Endometrial microvascular endothelial cells (primary cell): ENCODE data around the gene MOV10L1. TPM values are rescaled to one million over a fixed set of nuclear protein-coding genes. Genes with fewer than 3 reads are reported as not detected.

Experiments
- in situ Hi-C: cut with HindIII; loops from 2 replicates; pipeline ENCODE4 v1.10.0; 2017; ENCODE audit warnings: low sequenced_read_pairs, low pct_unique_long_range_greater_than_20kb; ENCODE audit errors: inconsistent ontology term
- total RNA-seq: library from RNA; depleted of rRNA; stranded (reverse); fragments of >200 nt; gene quantifications from one replicate; pipeline ENCODE4 v1.2.3, GENCODE V29; 2015; ENCODE audit errors: inconsistent ontology term

MOV10L1 gene
- 6.1 TPM for total RNA-seq

DNA sequence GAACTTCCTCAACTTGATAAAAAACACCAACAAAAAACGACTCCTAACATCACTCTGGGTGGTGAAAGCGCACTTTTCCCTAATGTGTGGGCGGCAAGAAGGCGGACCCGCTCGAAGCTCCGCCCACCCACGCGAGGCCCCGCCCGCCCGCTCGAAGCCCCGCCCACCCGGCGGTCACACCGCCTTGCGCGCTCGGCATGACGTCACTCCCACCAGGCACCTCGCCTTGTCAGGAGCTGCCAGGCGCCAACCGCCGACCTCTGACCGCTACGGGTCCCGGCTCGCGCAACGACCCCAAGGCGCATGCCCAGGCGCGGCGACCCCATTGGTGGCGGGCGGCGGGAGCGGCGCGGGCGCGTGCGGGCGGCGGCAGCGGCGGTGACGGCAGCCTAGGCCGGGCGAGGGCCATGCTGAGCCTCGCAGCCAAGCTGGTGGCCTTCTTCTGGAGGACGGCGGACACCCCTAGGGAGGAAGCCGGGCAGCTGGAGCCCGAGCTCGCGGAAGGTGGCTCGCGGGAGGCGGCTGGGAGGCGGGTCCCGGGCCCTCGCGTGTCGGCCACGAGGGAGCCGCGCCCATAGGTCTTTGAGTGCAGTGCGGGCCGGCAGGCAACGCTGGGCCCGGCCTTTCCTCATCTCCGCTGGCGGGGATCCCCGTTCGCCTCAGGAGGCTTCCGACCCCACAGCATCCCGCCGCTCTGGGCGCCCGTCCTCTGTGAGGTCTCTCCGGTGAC lies at the start of gene MOV10L1:
Gene MOV10L1, plus strand, starts transcription at position 325 of the 730 bp plus-strand sequence. Its CDS starts 83 bp downstream, at position 408.
- in situ Hi-C loops, result no loop called here

DNA sequence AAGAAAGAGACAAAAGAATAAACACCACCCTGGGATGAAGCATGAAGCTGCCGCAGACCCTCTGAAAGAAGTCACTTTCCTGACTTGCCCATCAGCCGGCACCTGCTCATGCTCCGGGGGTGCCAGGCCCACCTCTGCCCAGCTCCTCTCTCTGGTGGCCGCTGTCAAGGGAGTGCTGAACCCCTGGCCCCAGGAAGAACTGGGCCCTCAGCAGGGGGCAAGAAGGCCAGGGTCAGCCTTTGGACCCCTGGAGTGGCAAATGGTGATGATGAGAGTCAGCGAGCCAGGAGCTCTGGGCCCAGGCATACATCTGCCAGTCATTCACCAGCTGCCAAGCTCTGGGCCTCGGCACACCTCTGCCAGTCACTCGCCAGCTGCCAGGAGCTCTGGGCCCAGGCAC lies 49.1 kb upstream of the MOV10L1 start:
- in situ Hi-C loops, result no loop called here

DNA sequence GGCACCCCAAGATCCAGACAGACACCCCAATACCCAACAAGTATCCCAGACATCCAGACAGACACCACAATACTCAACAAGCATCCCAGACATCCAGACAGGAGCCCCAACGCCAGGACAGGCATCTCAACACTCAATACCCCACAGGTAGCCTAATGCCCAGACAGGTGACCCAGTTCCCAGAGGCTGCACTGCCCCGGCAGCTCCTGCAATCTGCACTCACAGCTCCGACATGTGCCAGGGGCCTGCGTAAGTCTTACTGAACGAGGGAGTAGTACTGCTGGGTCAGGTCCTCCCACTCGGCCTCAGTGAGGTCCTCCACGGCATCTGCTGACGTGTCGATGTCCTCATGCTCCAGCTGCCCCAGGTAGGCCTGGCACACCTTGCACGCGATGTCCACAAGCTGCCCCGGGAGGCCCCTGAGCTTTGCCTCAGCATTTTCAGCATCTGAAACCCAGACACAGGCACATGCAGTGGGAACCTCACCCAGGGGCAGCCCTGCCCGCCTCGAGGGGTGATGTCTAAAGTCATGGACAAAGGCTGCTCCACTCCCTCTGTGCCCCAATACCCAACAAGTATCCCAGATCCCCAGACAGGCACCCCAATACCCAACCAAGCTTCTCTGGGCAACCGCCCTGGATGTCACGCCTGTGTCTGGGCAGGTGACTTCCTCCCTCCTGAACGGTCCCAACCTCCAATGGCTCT lies 48.3 kb upstream of the MOV10L1 start:
- in situ Hi-C loops, result no loop called here

DNA sequence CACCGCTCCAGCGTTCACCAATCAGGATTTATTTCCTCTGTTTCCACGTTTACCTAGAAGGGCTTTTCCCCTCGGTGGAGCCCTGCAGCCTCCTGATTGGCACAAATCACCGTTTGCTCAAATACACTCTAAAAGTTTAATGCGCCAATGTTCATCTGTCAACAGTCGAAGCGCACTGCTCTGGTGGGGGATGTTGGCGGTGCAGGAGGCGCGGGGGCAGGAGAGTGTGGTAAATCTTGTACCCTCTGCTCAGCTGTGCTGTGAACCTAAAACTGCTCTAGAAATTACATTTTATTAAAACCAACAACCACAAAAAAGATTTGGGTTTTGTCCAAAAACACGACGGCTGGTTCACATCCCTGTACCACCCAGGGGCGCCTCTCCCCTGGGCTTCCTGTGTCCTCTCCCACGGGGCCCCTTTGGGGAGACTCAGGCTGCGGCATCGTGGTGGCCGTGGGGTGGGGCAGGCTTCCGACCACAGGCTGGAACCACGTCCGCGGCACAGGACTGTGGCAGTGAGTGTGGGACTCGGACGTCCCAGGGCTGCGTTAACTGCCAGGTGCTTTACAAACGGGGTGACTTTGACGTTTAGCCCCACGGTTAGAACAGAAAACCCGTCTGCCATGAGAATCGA lies 45.2 kb upstream of the MOV10L1 start:
- in situ Hi-C loops, result no loop called here

DNA sequence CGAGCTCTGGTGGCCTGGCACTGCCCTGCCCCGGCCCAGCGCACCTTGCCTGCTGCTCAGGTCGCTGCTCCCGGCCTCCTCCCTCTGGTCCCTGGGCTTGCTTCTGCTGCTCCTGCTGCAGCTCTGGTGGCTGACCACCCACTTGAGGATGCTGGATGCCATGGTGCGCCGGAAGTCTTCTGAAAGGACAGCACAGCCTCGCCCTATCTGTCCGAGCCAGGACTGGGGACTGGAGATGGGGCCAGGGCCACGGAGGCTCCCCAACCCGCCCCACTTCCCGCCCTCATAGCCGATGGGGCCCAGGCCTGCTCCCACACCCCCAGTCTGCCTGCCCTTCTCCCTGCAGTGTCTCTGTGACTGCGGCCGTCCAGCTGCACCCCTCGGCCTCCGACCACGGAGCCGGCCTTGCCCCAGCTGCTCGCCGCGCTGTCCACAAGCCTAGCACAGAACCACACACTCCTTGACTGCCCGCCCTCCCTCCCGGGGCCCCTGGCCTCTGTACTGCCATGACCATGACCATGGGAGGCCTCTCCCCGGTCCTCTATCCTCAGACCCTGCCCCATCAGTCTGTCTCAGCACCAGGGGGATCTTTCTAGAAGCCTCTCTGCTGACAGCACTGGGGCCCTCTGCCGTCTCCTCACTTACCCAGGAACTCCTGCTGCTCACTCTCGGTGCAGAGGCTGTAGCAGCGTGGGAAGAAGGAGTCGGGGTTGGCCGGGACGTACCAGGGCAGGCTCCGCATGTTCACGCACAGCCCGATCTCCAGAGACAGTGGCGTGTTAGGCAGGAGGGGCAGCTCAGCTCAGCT lies 44.4 kb upstream of the MOV10L1 start:
- in situ Hi-C loops, result no loop called here

DNA sequence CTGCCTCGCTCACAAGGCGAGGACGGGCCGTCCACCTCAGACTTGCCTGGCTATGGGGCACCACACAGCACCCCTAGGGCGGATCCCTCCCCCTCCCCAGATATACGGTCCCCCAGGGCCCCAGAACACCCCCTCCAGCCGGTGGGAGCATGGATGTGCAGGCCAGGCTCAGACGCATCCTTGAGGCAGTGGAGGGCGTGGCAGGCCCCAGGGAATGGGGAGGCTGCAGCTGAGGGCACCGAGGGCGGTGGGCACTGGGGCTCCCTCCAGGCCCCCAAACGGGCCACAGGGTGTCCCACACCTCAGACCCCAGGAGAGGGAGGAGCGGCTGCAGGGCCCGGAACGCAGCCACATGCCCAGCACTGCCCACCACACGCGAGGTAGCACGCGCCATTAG lies 43.8 kb upstream of the MOV10L1 start:
- in situ Hi-C loops, result no loop called here

DNA sequence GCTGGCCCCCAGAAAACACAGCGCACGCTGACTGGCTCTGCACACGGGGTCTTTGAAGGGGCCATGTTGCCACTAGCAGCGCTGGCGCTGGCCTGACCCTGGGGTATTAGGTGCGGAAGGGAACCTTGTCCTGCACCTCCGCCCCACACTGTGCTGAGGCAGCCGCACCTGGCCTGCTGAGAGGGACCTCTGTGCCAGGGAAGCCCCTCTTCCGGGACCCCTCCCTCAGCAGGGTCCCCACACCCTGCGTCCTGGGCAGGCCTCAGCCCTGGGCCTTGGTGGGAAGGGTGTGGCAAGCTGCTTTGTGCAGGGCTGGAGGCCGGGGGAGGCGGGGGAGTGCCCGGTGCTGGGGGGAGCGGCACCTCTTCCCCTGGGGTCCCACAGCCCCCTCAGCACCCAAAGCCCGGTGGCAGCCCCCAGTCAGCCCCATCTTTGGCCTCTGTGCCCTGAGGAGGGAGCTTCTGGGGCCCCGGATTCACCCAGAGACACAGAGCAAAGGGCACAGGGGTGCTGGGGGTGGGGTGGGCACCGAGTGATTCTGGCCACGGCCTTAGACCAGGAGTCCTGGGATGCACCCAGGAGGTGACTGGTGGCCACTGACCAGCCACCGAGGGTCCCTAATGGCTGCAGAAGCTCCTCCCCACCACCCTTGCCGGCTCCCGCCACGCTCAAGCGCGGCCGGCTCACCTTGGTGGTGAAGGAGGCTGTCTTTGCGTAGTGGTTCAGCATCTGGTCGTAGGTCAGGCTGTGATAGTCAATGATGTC lies 43.1 kb upstream of the MOV10L1 start:
- in situ Hi-C loops, result no loop called here

DNA sequence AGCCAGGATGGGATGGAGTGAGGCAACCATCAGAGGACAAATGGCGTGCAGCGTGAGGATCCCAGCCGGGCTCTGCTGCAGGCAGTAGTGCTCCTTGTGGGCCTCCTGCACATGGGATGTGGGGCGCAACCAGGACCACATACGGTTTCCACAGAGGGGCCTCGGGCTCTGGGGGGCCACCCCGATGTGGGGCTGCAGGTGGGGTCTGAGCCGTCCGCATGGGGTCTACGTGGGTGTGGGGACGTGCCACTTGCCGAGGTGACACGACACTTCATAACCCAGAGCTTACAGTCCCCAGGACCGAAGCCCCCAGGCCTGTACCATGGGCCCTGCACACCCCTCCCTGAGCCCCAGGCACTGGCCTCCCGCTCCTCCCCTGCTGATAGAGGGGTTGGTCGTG lies 42.5 kb upstream of the MOV10L1 start:
- in situ Hi-C loops, result no loop called here

DNA sequence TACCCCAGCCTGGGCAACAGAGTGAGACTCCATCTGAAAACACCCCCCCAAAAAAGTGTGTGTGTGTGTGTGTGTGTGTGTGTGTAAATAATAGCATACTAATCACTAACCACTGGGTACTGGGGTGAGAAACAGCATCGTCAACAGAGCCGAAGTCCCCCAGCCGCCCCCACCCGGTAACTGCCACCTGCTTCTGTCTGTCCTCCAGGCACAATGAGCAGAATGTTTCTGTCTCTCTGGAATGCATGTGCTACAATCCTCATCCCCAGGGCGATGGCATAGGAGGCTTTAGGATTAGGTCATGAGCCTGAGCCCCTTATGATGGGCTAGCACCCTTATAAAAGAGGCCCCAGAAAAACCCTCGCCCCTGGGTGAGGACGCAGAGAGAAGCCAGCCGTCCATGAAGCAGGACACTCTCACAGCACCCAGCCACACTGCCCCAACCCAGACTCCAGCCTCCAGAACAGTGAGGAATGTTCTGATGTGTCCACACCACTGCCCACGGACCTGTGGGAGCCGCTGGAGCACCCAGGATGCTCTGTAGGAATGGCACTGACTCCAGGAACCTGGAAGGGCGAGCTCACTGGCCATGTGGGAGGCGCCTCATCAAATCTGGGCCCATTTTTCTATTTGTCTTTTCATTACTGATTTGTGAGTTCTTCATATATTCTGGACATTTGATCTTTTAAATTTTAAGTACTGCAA lies 41.6 kb upstream of the MOV10L1 start:
- in situ Hi-C loops, result no loop called here

DNA sequence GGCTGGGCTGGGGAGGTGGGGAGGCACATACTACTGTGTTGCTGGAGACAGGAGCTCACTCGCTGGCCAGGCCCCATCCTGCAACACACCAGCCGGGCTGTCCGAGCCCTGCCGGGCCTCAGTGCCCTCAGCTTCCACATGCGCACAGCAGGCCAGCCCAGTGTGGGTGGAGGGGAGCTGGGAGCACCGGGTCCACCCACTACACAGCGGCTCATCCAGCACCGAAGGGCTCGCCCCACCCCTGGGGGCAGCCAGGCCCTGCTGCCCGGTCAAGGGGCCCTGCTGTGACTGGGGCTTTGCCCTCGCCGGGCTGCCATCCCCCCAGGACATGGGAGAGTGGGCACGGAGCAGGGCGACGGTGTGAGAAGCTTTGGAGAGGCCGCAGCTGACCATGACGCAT lies 41.0 kb upstream of the MOV10L1 start:
- in situ Hi-C loops, result no loop called here

DNA sequence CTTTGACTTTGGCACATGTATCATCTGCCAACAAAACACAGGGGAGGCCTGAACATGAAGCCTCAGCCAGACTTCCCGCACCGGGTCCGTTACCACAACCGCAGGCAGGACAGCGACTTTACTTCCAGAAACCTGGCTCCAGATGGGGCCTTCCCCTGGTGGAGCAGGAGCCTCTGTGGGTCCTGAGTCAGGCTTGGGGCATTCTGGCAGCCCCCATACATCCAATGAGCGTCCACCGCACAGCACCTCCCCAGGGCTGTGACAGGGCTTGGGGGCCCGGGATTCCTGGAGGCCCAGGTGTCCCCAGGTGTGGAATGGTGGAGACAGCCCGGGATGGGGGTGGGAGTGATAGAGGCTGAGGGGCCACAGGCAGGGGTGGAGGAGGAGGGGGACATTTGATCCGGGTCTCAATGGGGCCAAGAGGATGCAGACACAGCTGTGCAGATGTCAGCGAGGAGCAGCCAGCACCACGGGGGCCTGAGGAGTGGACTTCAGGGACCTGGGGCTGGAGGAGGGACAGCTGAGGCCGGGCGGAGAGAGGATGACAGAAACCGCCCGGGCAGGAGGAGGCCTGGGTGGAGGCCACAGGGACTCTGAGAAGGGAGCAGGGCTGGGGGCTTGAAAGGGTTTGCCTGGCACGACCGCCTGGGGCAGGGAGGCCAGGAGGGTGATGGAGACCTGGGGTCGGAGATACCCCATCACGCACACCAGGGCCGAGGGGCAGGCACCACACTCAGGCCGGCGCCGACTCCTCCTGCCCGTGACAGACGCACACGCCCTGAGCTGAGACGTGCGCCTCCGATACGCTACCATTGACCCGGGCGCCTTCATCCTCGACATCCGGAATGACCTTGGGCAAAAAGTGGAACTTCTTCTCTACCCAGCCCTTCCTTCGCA lies 40.3 kb upstream of the MOV10L1 start:
- in situ Hi-C loops, result no loop called here

DNA sequence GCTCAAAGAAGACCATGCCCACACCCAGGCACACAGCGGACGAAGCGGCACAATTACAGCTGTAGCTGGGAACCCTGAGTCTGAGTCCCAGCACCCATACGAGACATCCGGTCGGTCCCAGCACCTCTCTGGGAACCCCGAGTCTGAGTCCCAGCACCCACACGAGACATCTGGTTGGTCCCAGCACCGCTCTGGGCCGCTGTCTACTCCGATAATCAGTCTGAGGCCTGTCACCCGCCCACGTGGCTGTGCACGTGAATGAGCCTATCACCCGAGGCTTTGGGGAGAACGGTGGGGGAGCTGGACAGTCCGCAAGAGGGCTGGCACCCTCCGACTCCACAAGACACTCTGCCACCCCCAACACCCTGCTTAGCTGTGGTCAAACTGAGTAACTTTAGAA lies 37.9 kb upstream of the MOV10L1 start:
- in situ Hi-C loops, result no loop called here

DNA sequence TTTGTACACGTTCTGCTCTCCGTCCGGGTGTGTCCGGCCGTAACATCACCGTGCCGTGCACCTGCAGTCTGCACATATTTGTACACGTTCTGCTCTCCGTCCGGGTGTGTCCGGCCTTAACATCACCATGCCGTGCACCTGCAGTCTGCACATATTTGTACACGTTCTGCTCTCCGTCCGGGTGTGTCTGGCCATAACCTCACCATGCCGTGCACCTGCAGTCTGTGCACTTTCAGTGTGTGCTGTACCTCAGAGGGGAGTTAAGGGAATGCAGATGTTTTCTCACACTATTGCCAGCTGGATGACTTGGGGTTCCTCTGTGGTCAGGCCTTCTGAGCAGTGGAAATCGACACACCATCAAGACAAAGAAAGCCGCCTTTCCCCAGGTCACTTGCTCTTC lies 35.9 kb upstream of the MOV10L1 start:
- in situ Hi-C loops, result no loop called here

DNA sequence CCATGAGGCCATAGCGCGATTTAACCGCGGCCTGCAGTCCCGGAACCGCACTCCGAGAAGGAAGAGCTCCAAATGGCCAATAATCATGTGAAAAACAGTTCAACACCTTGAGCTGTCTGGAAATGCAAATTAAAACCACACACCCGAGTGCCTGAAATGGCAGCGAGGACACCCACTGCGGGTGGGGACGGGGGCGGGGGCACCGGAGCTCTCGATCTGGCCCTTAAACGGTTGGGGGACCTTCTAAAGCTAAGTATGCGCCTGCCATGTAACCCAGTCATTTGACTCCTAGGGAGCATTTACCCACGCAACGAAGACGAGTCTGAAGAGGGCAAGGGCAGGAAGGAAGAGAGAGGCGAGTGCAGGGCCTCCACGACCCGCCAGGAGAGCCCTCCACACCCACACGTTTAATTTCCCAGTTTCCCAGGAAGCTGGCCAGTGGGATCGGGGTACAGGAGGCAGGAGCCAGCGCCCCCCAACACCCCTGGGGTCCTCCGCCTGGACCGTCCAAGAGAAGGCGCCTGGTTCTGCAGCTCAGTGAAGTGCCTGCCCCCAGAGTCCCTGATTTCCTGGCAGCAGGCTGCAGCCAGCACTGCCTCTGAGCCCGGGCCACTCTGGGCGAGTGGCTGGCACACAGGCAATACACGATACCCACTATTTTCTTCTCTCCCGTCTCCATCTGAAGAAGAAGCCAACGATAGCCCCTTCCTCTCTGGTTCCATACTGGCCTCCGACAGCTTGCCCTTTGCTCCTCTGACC lies 33.4 kb upstream of the MOV10L1 start:
- in situ Hi-C loops, result no loop called here

DNA sequence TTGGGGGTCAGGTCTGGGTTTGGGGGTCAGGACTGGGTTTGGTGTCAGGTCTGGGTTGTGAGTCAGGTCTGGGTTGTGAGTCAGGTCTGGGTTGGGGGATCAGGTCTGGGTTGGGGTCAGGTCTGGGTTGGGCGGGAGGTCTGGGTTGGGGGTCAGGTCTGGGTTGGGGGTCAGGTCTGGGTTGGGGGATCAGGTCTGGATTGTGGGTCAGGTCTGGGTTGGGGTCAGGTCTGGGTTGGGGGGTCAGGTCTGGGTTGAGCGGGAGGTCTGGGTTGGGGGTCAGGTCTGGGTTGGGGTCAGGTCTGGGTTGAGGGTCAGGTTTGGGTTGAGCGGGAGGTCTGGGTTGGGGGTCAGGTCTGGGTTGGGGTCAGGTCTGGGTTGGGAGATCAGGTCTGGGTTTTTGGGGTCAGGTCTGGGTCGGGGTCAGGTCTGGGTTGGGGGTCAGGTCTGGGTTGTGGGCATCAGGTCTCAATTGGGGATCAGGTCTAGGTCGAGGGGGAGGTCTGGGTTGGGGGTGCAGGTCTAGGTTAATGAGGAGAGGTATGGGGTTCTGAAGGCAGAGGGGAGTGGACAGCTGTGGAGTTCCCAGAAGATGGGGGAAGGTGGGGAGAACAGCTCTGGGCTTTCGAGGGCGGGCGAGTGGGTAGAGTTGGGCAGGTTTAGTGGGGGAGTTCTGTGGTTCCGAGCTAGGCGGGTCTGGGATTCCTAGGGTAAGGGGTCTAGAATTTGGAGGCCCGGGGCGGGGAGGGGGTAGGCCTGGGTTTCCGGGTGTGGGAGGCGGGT lies 32.3 kb upstream of the MOV10L1 start:
- in situ Hi-C loops, result no loop called here
